Ovary (tissue), 3 donors: ENCODE results near the gene EFHD2.
"Not testable (repeated sequence)": the region's sequence is repeated elsewhere in the genome, so short reads cannot be mapped to it uniquely, and the experiment has no call there.

Experiments
- CTCF ChIP-seq, 3 donors: fragments of 450-650 bp in 2 of 3; fragments of 200-600 bp in 1 of 3; IDR thresholded peaks; one replicate each; pipeline versions ENCODE4 v1.5.1 to v1.8.0; 2016 to 2022; ENCODE audit warnings: antibody characterized with exemption in 3 of 3, mild to moderate bottlenecking in 1 of 3
- EP300 ChIP-seq: sonication (generic); formaldehyde crosslinking; IDR thresholded peaks from one replicate; pipeline ENCODE4 v1.6.1; 2017; ENCODE audit warnings: antibody characterized with exemption
- POLR2A ChIP-seq: fragments of 450-650 bp; IDR thresholded peaks from one replicate; pipeline ENCODE4 v1.6.1; 2017; ENCODE audit warnings: antibody characterized with exemption, mild to moderate bottlenecking, moderate library complexity
- donor health status: DM: no; HTN: no; CAD: no.

GRCh38 chr1:15463926-15464322 is 54.2 kb downstream of the EFHD2 start:
- TF ChIP-seq EP300; CTCF (IDR thresholded peaks at IDR 0.05); POLR2A: not testable (repeated sequence)
